Measurements from ENCODE around the gene CYP2W1. TPM values are rescaled to one million over a fixed set of nuclear protein-coding genes. Genes with fewer than 3 reads are reported as not detected.

CYP2W1 gene
- total RNA-seq, 1 experiment from 2014 or later, result not detected

DNA sequence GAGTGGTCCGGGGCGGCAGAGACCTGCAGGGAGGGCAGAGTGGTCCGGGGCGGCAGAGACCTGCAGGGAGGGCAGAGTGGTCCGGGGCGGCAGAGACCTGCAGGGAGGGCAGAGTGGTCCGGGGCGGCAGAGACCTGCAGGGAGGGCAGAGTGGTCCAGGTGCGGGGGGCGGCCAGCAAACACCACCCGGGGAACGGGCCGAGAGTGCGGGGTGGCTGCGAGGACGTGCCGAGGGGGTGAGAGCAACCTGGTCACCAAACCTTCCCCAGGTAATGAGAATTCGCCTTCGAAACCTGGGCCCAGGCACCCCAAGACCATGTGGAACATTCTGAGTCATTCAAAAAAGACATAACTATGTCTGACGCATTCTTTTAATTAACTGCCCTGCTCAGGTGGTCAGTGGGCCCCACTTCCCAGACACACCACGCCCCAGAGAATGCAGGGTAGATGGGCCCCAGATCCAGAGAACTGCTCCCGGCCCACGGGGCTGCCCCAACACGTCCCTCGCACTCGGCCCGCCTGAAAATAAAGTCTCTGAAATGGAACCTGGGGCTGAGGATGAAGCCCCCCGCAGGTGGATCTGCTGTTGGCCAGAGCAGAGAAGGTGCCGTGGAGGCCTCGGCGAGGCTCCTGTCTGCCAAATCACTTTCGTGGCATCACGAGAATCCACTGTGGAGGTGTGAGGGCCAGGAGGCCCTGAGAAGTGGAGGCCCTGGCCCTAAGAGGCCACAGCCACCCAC is 48.9 kb downstream of the CYP2W1 start (continued):
- no peak for TF ChIP-seq REST (IDR thresholded peaks at IDR 0.05; ENCODE audit: low read depth)
- TF ChIP-seq EZH2phosphoT487 (IDR thresholded peaks at IDR 0.05; ENCODE audit: borderline replicate concordance), result no peak
- no peak for TF ChIP-seq SP1 (IDR thresholded peaks at IDR 0.05; ENCODE audit: low read depth)
- no peak for TF ChIP-seq EGR1 (IDR thresholded peaks at IDR 0.05; ENCODE audit: low read depth)
- no peak for TF ChIP-seq ELF1 (IDR thresholded peaks at IDR 0.05; ENCODE audit: borderline replicate concordance, low read depth)

GRCh38 chr7:1032536-1033181 is 49.7 kb downstream of the CYP2W1 start:
- ATAC-seq, result no peak
- no peak for TF ChIP-seq SRF (IDR thresholded peaks at IDR 0.05; ENCODE audit: low read depth)
- no peak for TF ChIP-seq POLR2A (IDR thresholded peaks at IDR 0.05; ENCODE audit: borderline replicate concordance, extremely low read depth, insufficient read depth, insufficient read length)
- no peak for TF ChIP-seq REST (IDR thresholded peaks at IDR 0.05; ENCODE audit: low read depth)
- TF ChIP-seq JUND (IDR thresholded peaks at IDR 0.05), result no peak
- TF ChIP-seq SP1 (IDR thresholded peaks at IDR 0.05; ENCODE audit: low read depth), result no peak
- no peak for TF ChIP-seq TCF7L2 (IDR thresholded peaks at IDR 0.05; ENCODE audit: borderline replicate concordance, extremely low read depth, insufficient read depth, insufficient read length)
- no peak for TF ChIP-seq EZH2phosphoT487 (IDR thresholded peaks at IDR 0.05; ENCODE audit: borderline replicate concordance)
- TF ChIP-seq, protein P1, sequence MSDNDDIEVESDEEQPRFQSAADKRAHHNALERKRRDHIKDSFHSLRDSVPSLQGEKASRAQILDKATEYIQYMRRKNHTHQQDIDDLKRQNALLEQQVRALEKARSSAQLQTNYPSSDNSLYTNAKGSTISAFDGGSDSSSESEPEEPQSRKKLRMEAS (IDR thresholded peaks at IDR 0.05), result no peak
- no peak for TF ChIP-seq FOSL1 (IDR thresholded peaks at IDR 0.05; ENCODE audit: low read depth)
- TF ChIP-seq, protein P2, sequence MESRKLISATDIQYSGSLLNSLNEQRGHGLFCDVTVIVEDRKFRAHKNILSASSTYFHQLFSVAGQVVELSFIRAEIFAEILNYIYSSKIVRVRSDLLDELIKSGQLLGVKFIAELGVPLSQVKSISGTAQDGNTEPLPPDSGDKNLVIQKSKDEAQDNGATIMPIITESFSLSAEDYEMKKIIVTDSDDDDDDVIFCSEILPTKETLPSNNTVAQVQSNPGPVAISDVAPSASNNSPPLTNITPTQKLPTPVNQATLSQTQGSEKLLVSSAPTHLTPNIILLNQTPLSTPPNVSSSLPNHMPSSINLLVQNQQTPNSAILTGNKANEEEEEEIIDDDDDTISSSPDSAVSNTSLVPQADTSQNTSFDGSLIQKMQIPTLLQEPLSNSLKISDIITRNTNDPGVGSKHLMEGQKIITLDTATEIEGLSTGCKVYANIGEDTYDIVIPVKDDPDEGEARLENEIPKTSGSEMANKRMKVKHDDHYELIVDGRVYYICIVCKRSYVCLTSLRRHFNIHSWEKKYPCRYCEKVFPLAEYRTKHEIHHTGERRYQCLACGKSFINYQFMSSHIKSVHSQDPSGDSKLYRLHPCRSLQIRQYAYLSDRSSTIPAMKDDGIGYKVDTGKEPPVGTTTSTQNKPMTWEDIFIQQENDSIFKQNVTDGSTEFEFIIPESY (IDR thresholded peaks at IDR 0.05; ENCODE audit: extremely low read depth, insufficient replicate concordance, low read length), result no peak
- TF ChIP-seq, protein P3, sequence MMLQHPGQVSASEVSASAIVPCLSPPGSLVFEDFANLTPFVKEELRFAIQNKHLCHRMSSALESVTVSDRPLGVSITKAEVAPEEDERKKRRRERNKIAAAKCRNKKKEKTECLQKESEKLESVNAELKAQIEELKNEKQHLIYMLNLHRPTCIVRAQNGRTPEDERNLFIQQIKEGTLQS (IDR thresholded peaks at IDR 0.05), result no peak

More at GRCh38 chr7:1032536-1033181, 49.7 kb downstream of the CYP2W1 start:
- peaks cover 0 to 5% of the 10 kb centered on the region in 2 experiments; a peak in 1 of 4 replicates for H3K9me3 ChIP-seq (ENCODE audit: control insufficient read depth in 1 of 2, insufficient read depth in 1 of 2, low read depth in 1 of 2, low read length in 2 of 2)
- H3K79me2 ChIP-seq (ENCODE audit: insufficient read depth, low read length), result peaks cover 8% of the 10 kb centered on the region; the same call in 1 of the 2 replicates
- no peak overlapping the region for H2AFZ ChIP-seq (ENCODE audit: low read depth, low read length, poor library complexity, severe bottlenecking)
- RAD21 ChIA-PET (ENCODE audit: low non-redundant PET in 1 of 2, low total read pairs in 2 of 2, uncharacterized antibody in 2 of 2, unreplicated experiment in 2 of 2), result no interaction called here
- no peaks in the 10 kb centered on the region for H3K9me2 ChIP-seq (ENCODE audit: insufficient read depth)
- no peak overlapping the region for H3K27ac ChIP-seq (ENCODE audit: low read depth, low read length)
- H3K4me2 ChIP-seq (ENCODE audit: low read length), result no peak overlapping the region
- peaks cover 8 to 17% of the 10 kb centered on the region in 2 experiments for H3K4me1 ChIP-seq (ENCODE audit: control insufficient read depth in 1 of 2, insufficient read depth in 2 of 2, low read length in 2 of 2)
- no peaks in the 10 kb centered on the region for H3K27me3 ChIP-seq (ENCODE audit: insufficient read depth, low read length)
- no peaks in the 10 kb centered on the region for H4K20me1 ChIP-seq (ENCODE audit: insufficient read depth)
- POLR2A ChIA-PET, result no interaction called here
- peaks cover 0 to 4% of the 10 kb centered on the region in 2 experiments; a peak in 1 of 4 replicates for H3K36me3 ChIP-seq (ENCODE audit: control insufficient read depth in 1 of 2, insufficient read depth in 2 of 2, low read length in 2 of 2)
- CTCF ChIA-PET, result no interaction called here
- DNase-seq (ENCODE audit: low read depth, low spot score), result no peak
- intact Hi-C loops (cut with micrococcal nuclease), result no loop called here
- no TSS peak for BruUV-seq (replicated peaks)
- H3K4me3 ChIP-seq (replicated peaks in 1 of 2; ENCODE audit: low read depth in 1 of 2, low read length in 2 of 2), result no peak overlapping the region
- H3K9ac ChIP-seq (ENCODE audit: low read length), result no peak overlapping the region
